Esophagus muscularis mucosa (tissue), 4 donors: ENCODE measurements around the gene PIK3CB.

Experiments used
- CTCF ChIP-seq, 3 experiments: fragments of 200-600 bp in 2 of 3; fragments of 450-650 bp in 1 of 3; sonication (generic) in 2 of 3; IDR thresholded peaks; one replicate each; pipeline ENCODE4 v1.5.1; 2017 to 2019; ENCODE audit warnings: antibody characterized with exemption in 3 of 3, mild to moderate bottlenecking in 2 of 3, moderate library complexity in 1 of 3
- EP300 ChIP-seq: sonication (generic); formaldehyde crosslinking; IDR thresholded peaks from one replicate; pipeline ENCODE4 v1.6.1; 2017; ENCODE audit warnings: antibody characterized with exemption
- POLR2A ChIP-seq: fragments of 450-650 bp; IDR thresholded peaks from one replicate; pipeline ENCODE4 v1.6.1; 2017; ENCODE audit warnings: antibody characterized with exemption, moderate library complexity, mild to moderate bottlenecking, low read depth
- POLR2AphosphoS5 ChIP-seq, 2 donors: sonication (generic); formaldehyde crosslinking; IDR thresholded peaks; one replicate each; pipeline ENCODE4 v1.6.1; 2017; ENCODE audit warnings: antibody characterized with exemption in 2 of 2

- no peak for TF ChIP-seq CTCF (IDR thresholded peaks at IDR 0.05)
- TF ChIP-seq POLR2AphosphoS5 (IDR thresholded peaks at IDR 0.05) = no peak
- no peak for TF ChIP-seq POLR2A
- TF ChIP-seq EP300 = no peak
These were observed 210.2 kb downstream of the PIK3CB start for GRCh38 chr3:138624518-138624917.
